Right lobe of liver (tissue), 4 donors: Measurements from ENCODE around the gene CSNK1G1.

Source experiments
- CTCF ChIP-seq, 4 donors: fragments of 200-600 bp in 3 of 4; fragments of 450-650 bp in 1 of 4; IDR thresholded peaks; one replicate each; pipeline versions ENCODE4 v1.5.1 to v1.8.0; 2016 to 2022; ENCODE audit warnings: antibody characterized with exemption in 4 of 4, mild to moderate bottlenecking in 2 of 4
- POLR2A ChIP-seq: fragments of 450-650 bp; IDR thresholded peaks from one replicate; pipeline ENCODE4 v1.6.1; 2017; ENCODE audit warnings: antibody characterized with exemption, mild to moderate bottlenecking
- donor health status: DM: no; HTN: no; CAD: no.
- donor health status: DM: no; HTN: no; CAD: no.
- donor health status: DM: no; HTN: yes; CAD: no.

GRCh38 chr15:64149893-64150578 lies 205.9 kb downstream of the CSNK1G1 start:
- TF ChIP-seq POLR2A (no peak), CTCF (IDR thresholded peaks at IDR 0.05) (no peak)
